ENCODE measurements around the gene PLXDC1.

Gene PLXDC1

DNA sequence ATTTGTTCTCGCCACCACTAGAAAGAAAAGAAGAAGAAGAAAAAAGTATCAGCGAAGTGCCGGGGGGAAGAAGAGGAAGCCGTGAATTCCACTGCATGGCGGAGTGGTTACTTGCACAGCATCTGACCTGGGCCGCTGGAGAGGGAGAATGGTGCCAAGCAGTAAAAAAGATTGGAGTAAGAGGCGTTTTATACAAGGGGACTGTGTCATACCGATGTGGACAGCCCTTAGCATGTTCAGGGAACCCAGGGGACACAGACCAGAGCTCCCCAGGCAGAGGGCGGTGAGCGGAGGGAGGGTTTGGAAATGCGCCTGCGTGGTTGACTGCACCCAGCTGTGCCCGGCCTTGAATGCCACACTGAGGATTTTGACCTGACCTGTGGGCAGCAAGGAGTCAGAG is 52.8 kb downstream of the PLXDC1 start:
- TF ChIP-seq EP300 (IDR thresholded peaks at IDR 0.05; ENCODE audit: borderline replicate concordance) (no peak), TEAD4 (IDR thresholded peaks at IDR 0.05) (no peak), TAF1 (IDR thresholded peaks at IDR 0.05; ENCODE audit: low read depth) (no peak), CREB1 (IDR thresholded peaks at IDR 0.05; ENCODE audit: low read depth) (no peak), YY1 (IDR thresholded peaks at IDR 0.05; ENCODE audit: low read depth) (no peak), EGR1 (IDR thresholded peaks at IDR 0.05) (no peak), RAD21 (IDR thresholded peaks at IDR 0.05; ENCODE audit: low read depth) (no peak)
- TF ChIP-seq, protein P1, sequence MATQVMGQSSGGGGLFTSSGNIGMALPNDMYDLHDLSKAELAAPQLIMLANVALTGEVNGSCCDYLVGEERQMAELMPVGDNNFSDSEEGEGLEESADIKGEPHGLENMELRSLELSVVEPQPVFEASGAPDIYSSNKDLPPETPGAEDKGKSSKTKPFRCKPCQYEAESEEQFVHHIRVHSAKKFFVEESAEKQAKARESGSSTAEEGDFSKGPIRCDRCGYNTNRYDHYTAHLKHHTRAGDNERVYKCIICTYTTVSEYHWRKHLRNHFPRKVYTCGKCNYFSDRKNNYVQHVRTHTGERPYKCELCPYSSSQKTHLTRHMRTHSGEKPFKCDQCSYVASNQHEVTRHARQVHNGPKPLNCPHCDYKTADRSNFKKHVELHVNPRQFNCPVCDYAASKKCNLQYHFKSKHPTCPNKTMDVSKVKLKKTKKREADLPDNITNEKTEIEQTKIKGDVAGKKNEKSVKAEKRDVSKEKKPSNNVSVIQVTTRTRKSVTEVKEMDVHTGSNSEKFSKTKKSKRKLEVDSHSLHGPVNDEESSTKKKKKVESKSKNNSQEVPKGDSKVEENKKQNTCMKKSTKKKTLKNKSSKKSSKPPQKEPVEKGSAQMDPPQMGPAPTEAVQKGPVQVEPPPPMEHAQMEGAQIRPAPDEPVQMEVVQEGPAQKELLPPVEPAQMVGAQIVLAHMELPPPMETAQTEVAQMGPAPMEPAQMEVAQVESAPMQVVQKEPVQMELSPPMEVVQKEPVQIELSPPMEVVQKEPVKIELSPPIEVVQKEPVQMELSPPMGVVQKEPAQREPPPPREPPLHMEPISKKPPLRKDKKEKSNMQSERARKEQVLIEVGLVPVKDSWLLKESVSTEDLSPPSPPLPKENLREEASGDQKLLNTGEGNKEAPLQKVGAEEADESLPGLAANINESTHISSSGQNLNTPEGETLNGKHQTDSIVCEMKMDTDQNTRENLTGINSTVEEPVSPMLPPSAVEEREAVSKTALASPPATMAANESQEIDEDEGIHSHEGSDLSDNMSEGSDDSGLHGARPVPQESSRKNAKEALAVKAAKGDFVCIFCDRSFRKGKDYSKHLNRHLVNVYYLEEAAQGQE (IDR thresholded peaks at IDR 0.05; ENCODE audit: low read depth): no peak
- TF ChIP-seq, protein P2, sequence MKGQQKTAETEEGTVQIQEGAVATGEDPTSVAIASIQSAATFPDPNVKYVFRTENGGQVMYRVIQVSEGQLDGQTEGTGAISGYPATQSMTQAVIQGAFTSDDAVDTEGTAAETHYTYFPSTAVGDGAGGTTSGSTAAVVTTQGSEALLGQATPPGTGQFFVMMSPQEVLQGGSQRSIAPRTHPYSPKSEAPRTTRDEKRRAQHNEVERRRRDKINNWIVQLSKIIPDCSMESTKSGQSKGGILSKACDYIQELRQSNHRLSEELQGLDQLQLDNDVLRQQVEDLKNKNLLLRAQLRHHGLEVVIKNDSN (IDR thresholded peaks at IDR 0.05): no peak
- TF ChIP-seq, protein P3, sequence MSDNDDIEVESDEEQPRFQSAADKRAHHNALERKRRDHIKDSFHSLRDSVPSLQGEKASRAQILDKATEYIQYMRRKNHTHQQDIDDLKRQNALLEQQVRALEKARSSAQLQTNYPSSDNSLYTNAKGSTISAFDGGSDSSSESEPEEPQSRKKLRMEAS (IDR thresholded peaks at IDR 0.05): no peak

DNA sequence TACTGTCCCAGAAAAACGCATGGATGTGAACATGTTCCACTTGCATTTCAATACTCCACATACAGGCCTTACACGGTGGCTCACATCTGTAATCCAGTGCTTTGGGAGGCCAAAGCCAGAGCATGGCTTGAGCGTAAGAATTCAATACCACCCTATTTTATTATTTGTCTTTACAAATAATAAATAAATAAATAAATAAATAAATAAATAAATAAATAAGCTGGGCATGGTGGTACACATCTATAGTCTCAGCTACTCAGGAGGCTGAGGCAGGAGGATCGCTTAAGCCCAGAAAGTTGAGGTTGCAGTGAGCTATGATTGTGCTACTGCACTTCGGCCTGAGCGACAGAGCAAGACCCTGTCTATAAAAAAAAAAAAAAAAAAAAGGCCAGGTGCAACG is 53.9 kb downstream of the PLXDC1 start:
- TF ChIP-seq EP300 (IDR thresholded peaks at IDR 0.05; ENCODE audit: borderline replicate concordance): no peak
- TF ChIP-seq RAD21 (IDR thresholded peaks at IDR 0.05; ENCODE audit: low read depth): no peak
- no peak for TF ChIP-seq ZBTB7A (IDR thresholded peaks at IDR 0.05; ENCODE audit: low read depth)
- TF ChIP-seq, protein P2 (IDR thresholded peaks at IDR 0.05): no peak
- no peak for TF ChIP-seq TEAD4 (IDR thresholded peaks at IDR 0.05)
- TF ChIP-seq, protein P3 (IDR thresholded peaks at IDR 0.05): no peak
- TF ChIP-seq NFIC (IDR thresholded peaks at IDR 0.05): no peak
- TF ChIP-seq TCF12 (IDR thresholded peaks at IDR 0.05; ENCODE audit: low read depth): no peak
- no peak for TF ChIP-seq CREB1 (IDR thresholded peaks at IDR 0.05; ENCODE audit: low read depth)
- no peak for TF ChIP-seq YY1 (IDR thresholded peaks at IDR 0.05; ENCODE audit: low read depth)
- TF ChIP-seq, protein P1 (IDR thresholded peaks at IDR 0.05; ENCODE audit: low read depth): no peak
- no peak for TF ChIP-seq EGR1 (IDR thresholded peaks at IDR 0.05)
- TF ChIP-seq TAF1 (IDR thresholded peaks at IDR 0.05; ENCODE audit: low read depth): no peak
- TF ChIP-seq FOXM1 (IDR thresholded peaks at IDR 0.05; ENCODE audit: borderline replicate concordance, low read depth): no peak
- no peak for TF ChIP-seq CEBPB (IDR thresholded peaks at IDR 0.05)

DNA sequence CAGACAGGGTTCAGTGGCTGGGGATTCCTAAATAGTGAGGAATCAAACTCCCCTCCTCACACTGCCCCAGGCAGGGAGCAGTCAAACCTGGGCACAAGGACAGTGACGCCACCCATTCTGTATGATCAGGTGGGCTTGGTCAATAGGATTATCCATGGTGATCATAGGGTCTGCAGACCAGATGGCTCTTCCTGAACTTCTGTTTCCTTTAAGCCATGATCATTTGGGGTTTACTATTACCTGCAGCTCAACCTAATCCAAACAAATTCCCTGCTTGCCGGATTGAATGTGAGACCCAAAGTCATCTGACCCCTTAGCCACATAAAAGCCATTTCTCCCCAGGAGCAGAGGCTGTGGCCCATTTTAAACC is 54.3 kb downstream of the PLXDC1 start:
- no peak for TF ChIP-seq ZBTB7A (IDR thresholded peaks at IDR 0.05; ENCODE audit: low read depth)
- no peak for TF ChIP-seq TEAD4 (IDR thresholded peaks at IDR 0.05)
- no peak for TF ChIP-seq EP300 (IDR thresholded peaks at IDR 0.05; ENCODE audit: borderline replicate concordance)
- TF ChIP-seq, protein P1 (IDR thresholded peaks at IDR 0.05; ENCODE audit: low read depth): no peak
- no peak for TF ChIP-seq EGR1 (IDR thresholded peaks at IDR 0.05)
- no peak for TF ChIP-seq TCF12 (IDR thresholded peaks at IDR 0.05; ENCODE audit: low read depth)
- no peak for TF ChIP-seq RAD21 (IDR thresholded peaks at IDR 0.05; ENCODE audit: low read depth)
- TF ChIP-seq TAF1 (IDR thresholded peaks at IDR 0.05; ENCODE audit: low read depth): no peak
- TF ChIP-seq CREB1 (IDR thresholded peaks at IDR 0.05; ENCODE audit: low read depth): no peak
- TF ChIP-seq, protein P3 (IDR thresholded peaks at IDR 0.05): no peak
- no peak for TF ChIP-seq YY1 (IDR thresholded peaks at IDR 0.05; ENCODE audit: low read depth)
- no peak for TF ChIP-seq CEBPB (IDR thresholded peaks at IDR 0.05)
- no peak for TF ChIP-seq FOXM1 (IDR thresholded peaks at IDR 0.05; ENCODE audit: borderline replicate concordance, low read depth)
- TF ChIP-seq, protein P2 (IDR thresholded peaks at IDR 0.05): no peak
- TF ChIP-seq NFIC (IDR thresholded peaks at IDR 0.05): no peak
